K562 (cell line): ENCODE data around the gene LMBRD1.

Source experiments
- BHLHE40 ChIP-seq: IDR thresholded peaks from 2 replicates; pipeline ENCODE4 v1.6.1; 2011; ENCODE audit warnings: low read length, improper control_type of control experiment
- EP300 ChIP-seq: IDR thresholded peaks from 2 replicates; pipeline ENCODE4 v1.6.1; 2012; ENCODE audit warnings: low read length, improper control_type of control experiment
- EZH2 ChIP-seq: IDR thresholded peaks from 2 replicates; pipeline ENCODE4 v1.6.1; 2012; ENCODE audit warnings: low read depth, mild to moderate bottlenecking, inconsistent platforms, low read length, borderline replicate concordance
- HDGF ChIP-seq: fragments of 450-650 bp; IDR thresholded peaks from 2 replicates; pipeline ENCODE4 v1.6.1; 2016
- HMGN3 ChIP-seq: IDR thresholded peaks from 2 replicates; pipeline ENCODE4 v1.6.1; 2011; ENCODE audit warnings: borderline replicate concordance, low read depth, mild to moderate bottlenecking, mixed read lengths, low read length; ENCODE audit not compliant: insufficient read length; ENCODE audit errors: extremely low read depth
- IRF2 ChIP-seq: sonication (generic); formaldehyde crosslinking; IDR thresholded peaks from 2 replicates; pipeline ENCODE4 v1.8.1; 2022; ENCODE audit warnings: mild to moderate bottlenecking, missing genetic modification reagents
- NR3C1 ChIP-seq: sonication (generic); formaldehyde crosslinking; IDR thresholded peaks from 2 replicates; pipeline ENCODE4 v1.8.1; 2022; ENCODE audit warnings: missing genetic modification reagents
- POLR2A ChIP-seq: fragments of 450-650 bp; conservative IDR thresholded peaks from 2 replicates; pipeline ENCODE4 v1.6.1; 2016
- POLR2AphosphoS2 ChIP-seq: IDR thresholded peaks from 2 replicates; pipeline ENCODE4 v1.6.1; 2012; ENCODE audit warnings: low read length, improper control_type of control experiment
- POLR2AphosphoS5 ChIP-seq: IDR thresholded peaks from 2 replicates; pipeline ENCODE4 v1.6.1; 2011; ENCODE audit warnings: mild to moderate bottlenecking, low read depth, low read length, moderate library complexity; ENCODE audit not compliant: control insufficient read depth, insufficient read depth
- ZFP30 ChIP-seq: fragments of 250-450 bp; sonication (Bioruptor Pico); IDR thresholded peaks from 2 replicates; pipeline ENCODE4 v1.8.0; 2022; ENCODE audit warnings: moderate library complexity, mild to moderate bottlenecking, inconsistent platforms, borderline replicate concordance
- ZNF551 ChIP-seq: fragments of 250-450 bp; sonication (Bioruptor Pico); IDR thresholded peaks from 2 replicates; pipeline ENCODE4 v1.5.0; 2021; ENCODE audit warnings: mild to moderate bottlenecking, moderate library complexity
- TF ChIP-seq, protein P1 (sequence below): fragments of 250-450 bp; sonication (Bioruptor Pico); IDR thresholded peaks from 2 replicates; pipeline ENCODE4 v1.8.0; 2021; ENCODE audit warnings: moderate library complexity, mild to moderate bottlenecking, inconsistent platforms
- TF ChIP-seq, protein P2 (sequence below), 3 experiments: IDR thresholded peaks in 2 of 3; conservative IDR thresholded peaks in 1 of 3; 2 replicates each; pipeline ENCODE4 v1.5.1; 2011 to 2012; ENCODE audit warnings: low read length in 3 of 3, mild to moderate bottlenecking in 3 of 3, control low read depth in 2 of 3, improper control_type of control experiment in 1 of 3, inconsistent platforms in 1 of 3, low read depth in 1 of 3, mixed read lengths in 1 of 3, moderate library complexity in 1 of 3; ENCODE audit not compliant: insufficient read depth in 2 of 3

DNA sequence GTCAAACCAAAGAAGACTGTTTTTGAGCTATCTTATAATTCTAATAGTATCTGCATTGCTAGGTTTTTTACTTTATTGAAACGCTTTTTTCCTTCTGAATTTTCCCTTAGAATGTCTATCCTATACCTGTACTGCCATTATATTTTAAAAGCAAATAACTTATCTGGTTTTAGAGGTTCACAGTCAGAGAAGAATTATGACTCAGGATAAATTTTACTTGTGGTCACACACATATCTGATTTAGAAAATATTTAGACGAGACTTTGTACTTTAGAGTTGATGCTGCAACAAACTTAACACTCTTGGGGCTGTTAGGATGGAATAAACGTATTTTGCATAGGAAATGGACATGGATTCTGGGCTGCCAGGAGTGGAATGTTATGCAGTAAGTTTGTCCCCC, 33.0 kb downstream of the LMBRD1 start:
- TF ChIP-seq EZH2 (no peak), POLR2AphosphoS5 (no peak), HMGN3 (no peak), ZNF551 (no peak), ZFP30 (CRISPR knock-in tag) (no peak), POLR2A (no peak), POLR2AphosphoS2 (no peak), HDGF (no peak), BHLHE40 (no peak), NR3C1 (CRISPR knock-in tag) (no peak), EP300 (no peak), IRF2 (CRISPR knock-in tag) (no peak)
- TF ChIP-seq, protein P1, sequence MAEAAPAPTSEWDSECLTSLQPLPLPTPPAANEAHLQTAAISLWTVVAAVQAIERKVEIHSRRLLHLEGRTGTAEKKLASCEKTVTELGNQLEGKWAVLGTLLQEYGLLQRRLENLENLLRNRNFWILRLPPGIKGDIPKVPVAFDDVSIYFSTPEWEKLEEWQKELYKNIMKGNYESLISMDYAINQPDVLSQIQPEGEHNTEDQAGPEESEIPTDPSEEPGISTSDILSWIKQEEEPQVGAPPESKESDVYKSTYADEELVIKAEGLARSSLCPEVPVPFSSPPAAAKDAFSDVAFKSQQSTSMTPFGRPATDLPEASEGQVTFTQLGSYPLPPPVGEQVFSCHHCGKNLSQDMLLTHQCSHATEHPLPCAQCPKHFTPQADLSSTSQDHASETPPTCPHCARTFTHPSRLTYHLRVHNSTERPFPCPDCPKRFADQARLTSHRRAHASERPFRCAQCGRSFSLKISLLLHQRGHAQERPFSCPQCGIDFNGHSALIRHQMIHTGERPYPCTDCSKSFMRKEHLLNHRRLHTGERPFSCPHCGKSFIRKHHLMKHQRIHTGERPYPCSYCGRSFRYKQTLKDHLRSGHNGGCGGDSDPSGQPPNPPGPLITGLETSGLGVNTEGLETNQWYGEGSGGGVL (CRISPR knock-in tag): no peak
- TF ChIP-seq, protein P2, sequence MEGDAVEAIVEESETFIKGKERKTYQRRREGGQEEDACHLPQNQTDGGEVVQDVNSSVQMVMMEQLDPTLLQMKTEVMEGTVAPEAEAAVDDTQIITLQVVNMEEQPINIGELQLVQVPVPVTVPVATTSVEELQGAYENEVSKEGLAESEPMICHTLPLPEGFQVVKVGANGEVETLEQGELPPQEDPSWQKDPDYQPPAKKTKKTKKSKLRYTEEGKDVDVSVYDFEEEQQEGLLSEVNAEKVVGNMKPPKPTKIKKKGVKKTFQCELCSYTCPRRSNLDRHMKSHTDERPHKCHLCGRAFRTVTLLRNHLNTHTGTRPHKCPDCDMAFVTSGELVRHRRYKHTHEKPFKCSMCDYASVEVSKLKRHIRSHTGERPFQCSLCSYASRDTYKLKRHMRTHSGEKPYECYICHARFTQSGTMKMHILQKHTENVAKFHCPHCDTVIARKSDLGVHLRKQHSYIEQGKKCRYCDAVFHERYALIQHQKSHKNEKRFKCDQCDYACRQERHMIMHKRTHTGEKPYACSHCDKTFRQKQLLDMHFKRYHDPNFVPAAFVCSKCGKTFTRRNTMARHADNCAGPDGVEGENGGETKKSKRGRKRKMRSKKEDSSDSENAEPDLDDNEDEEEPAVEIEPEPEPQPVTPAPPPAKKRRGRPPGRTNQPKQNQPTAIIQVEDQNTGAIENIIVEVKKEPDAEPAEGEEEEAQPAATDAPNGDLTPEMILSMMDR (IDR thresholded peaks at IDR 0.05 in 2 of 3, conservative IDR thresholded peaks at IDR 0.05 in 1 of 3; ENCODE audit: insufficient read depth in 2 of 3, low read depth in 1 of 3, low read length in 3 of 3): no peak
